HEK293 (cell line): ENCODE measurements around the gene MTA1.

Source experiments
- CTCF ChIA-PET: fragments of 350-600 bp; formaldehyde crosslinking; extraction: SDS; loops from one replicate; lab custom pipeline; 2021; ENCODE audit warnings: antibody characterized with exemption; lab: Yijun Ruan, JAX
- POLR2A ChIA-PET: fragments of 300-600 bp; formaldehyde crosslinking; extraction: SDS; loops from one replicate; lab custom pipeline; 2020; ENCODE audit warnings: antibody characterized with exemption, inconsistent platforms; lab: Yijun Ruan, JAX
- H3K27ac ChIP-seq: fragments of 200-500 bp; sonication (Bioruptor generic); 2 replicates; pipeline ENCODE4 v1.5.1; 2014; ENCODE audit warnings: low read depth, low read length, control low read depth, inconsistent platforms; ENCODE audit errors: extremely low read depth
- H3K36me3 ChIP-seq, 2 experiments: fragments of 200-500 bp in 1 of 2; sonication (Bioruptor generic) in 1 of 2; 1 replicate in 1 of 2; 2 replicates in 1 of 2; pipeline ENCODE4 v1.5.1; 2014 to 2017; ENCODE audit warnings: inconsistent platforms in 2 of 2, low read length in 2 of 2; ENCODE audit not compliant: control insufficient read depth in 2 of 2, insufficient read depth in 1 of 2
- H3K4me1 ChIP-seq: fragments of 200-500 bp; sonication (Bioruptor generic); 2 replicates; pipeline ENCODE4 v1.5.1; 2014; ENCODE audit warnings: mild to moderate bottlenecking, low read length, inconsistent platforms; ENCODE audit not compliant: control insufficient read depth, insufficient read depth
- H3K4me3 ChIP-seq: 2 replicates; pipeline ENCODE4 v1.5.1; 2011; ENCODE audit warnings: low read depth, mild to moderate bottlenecking, control low read depth, low read length, moderate library complexity
- H3K9me3 ChIP-seq: fragments of 200-500 bp; sonication (Bioruptor generic); 2 replicates; pipeline ENCODE4 v1.5.1; 2014; ENCODE audit warnings: low read depth, low read length, inconsistent platforms; ENCODE audit not compliant: control insufficient read depth, insufficient read depth
- EGR2 ChIP-seq: fragments of 450-650 bp; formaldehyde crosslinking; IDR thresholded peaks from 2 replicates; pipeline ENCODE4 v1.5.1; 2016; ENCODE audit warnings: low read depth, missing biosample characterization, missing genetic modification characterization
- KLF10 ChIP-seq: fragments of 450-650 bp; IDR thresholded peaks from 2 replicates; pipeline ENCODE4 v1.5.1; 2018; ENCODE audit warnings: missing biosample characterization, mild to moderate bottlenecking, missing genetic modification characterization
- KLF17 ChIP-seq: fragments of 450-650 bp; formaldehyde crosslinking; IDR thresholded peaks from 2 replicates; pipeline ENCODE4 v1.5.1; 2016; ENCODE audit warnings: missing biosample characterization, missing genetic modification characterization
- OVOL3 ChIP-seq: fragments of 450-650 bp; formaldehyde crosslinking; IDR thresholded peaks from 2 replicates; pipeline ENCODE4 v1.5.1; 2016; ENCODE audit warnings: missing biosample characterization, missing genetic modification characterization
- PATZ1 ChIP-seq: fragments of 450-650 bp; formaldehyde crosslinking; IDR thresholded peaks from 2 replicates; pipeline ENCODE4 v1.5.1; 2016; ENCODE audit warnings: missing biosample characterization, missing genetic modification characterization
- SP2 ChIP-seq: fragments of 450-650 bp; formaldehyde crosslinking; IDR thresholded peaks from 2 replicates; pipeline ENCODE4 v1.5.1; 2016; ENCODE audit warnings: missing biosample characterization, missing genetic modification characterization
- SP3 ChIP-seq: fragments of 450-650 bp; formaldehyde crosslinking; IDR thresholded peaks from 2 replicates; pipeline ENCODE4 v1.5.1; 2016; ENCODE audit warnings: missing biosample characterization, missing genetic modification characterization
- SP7 ChIP-seq: fragments of 450-650 bp; formaldehyde crosslinking; IDR thresholded peaks from 2 replicates; pipeline ENCODE4 v1.5.1; 2016; ENCODE audit warnings: missing biosample characterization, missing genetic modification characterization
- ZBTB26 ChIP-seq: fragments of 450-650 bp; formaldehyde crosslinking; optimal IDR thresholded peaks from 2 replicates; pipeline ENCODE3; 2016; ENCODE audit warnings: missing biosample characterization, mild to moderate bottlenecking, missing genetic modification characterization
- ZBTB44 ChIP-seq: fragments of 450-650 bp; IDR thresholded peaks from 2 replicates; pipeline ENCODE4 v1.5.1; 2018; ENCODE audit warnings: missing biosample characterization, mild to moderate bottlenecking, missing genetic modification characterization
- ZBTB7A ChIP-seq: fragments of 450-650 bp; formaldehyde crosslinking; IDR thresholded peaks from 2 replicates; pipeline ENCODE4 v1.5.1; 2016; ENCODE audit warnings: low read depth, missing biosample characterization, missing genetic modification characterization
- ZFP69B ChIP-seq: fragments of 450-650 bp; formaldehyde crosslinking; IDR thresholded peaks from 2 replicates; pipeline ENCODE4 v1.5.1; 2016; ENCODE audit warnings: missing biosample characterization, missing genetic modification characterization
- ZNF24 ChIP-seq: fragments of 450-650 bp; formaldehyde crosslinking; IDR thresholded peaks from 2 replicates; pipeline ENCODE4 v1.5.1; 2016; ENCODE audit warnings: missing biosample characterization, missing genetic modification characterization
- ZNF292 ChIP-seq: fragments of 450-650 bp; formaldehyde crosslinking; IDR thresholded peaks from 2 replicates; pipeline ENCODE4 v1.5.1; 2016; ENCODE audit warnings: low read depth, missing biosample characterization, missing genetic modification characterization, borderline replicate concordance
- ZNF324 ChIP-seq: fragments of 450-650 bp; formaldehyde crosslinking; IDR thresholded peaks from 2 replicates; pipeline ENCODE4 v1.5.1; 2016; ENCODE audit warnings: missing biosample characterization, missing genetic modification characterization
- ZNF335 ChIP-seq: fragments of 450-650 bp; formaldehyde crosslinking; conservative IDR thresholded peaks from 2 replicates; pipeline ENCODE4 v1.5.1; 2016; ENCODE audit warnings: missing biosample characterization, missing genetic modification characterization
- ZNF341 ChIP-seq: fragments of 450-650 bp; formaldehyde crosslinking; IDR thresholded peaks from 2 replicates; pipeline ENCODE4; 2016; ENCODE audit warnings: low read depth, missing biosample characterization, missing genetic modification characterization
- ZNF596 ChIP-seq: fragments of 450-650 bp; IDR thresholded peaks from 2 replicates; pipeline ENCODE4 v1.5.0; 2018; ENCODE audit warnings: missing biosample characterization, mild to moderate bottlenecking, missing genetic modification characterization, moderate library complexity
- ZNF639 ChIP-seq: fragments of 450-650 bp; formaldehyde crosslinking; IDR thresholded peaks from 2 replicates; pipeline ENCODE4 v1.5.1; 2016; ENCODE audit warnings: missing biosample characterization, missing genetic modification characterization
- ZNF76 ChIP-seq: fragments of 450-650 bp; formaldehyde crosslinking; IDR thresholded peaks from 2 replicates; pipeline ENCODE4; 2016; ENCODE audit warnings: low read depth, missing biosample characterization, missing genetic modification characterization, borderline replicate concordance
- ZXDB ChIP-seq: fragments of 450-650 bp; formaldehyde crosslinking; IDR thresholded peaks from 2 replicates; pipeline ENCODE4 v1.5.1; 2016; ENCODE audit warnings: missing biosample characterization, missing genetic modification characterization

MTA1 gene

GRCh38 chr14:105489542-105490266 lies 70.1 kb downstream of the MTA1 start (continued):
- peak; percentile 97 for TF ChIP-seq EGR2

- Histone ChIP-seq H3K9me3 (no peaks in the 10 kb centered on the region), H3K4me1 (peaks cover 5% of the 10 kb centered on the region), H3K4me3 (peak overlapping the region; percentile 52), H3K27ac (peak overlapping the region; percentile 95), H3K36me3 (peaks cover 0 to 18% of the 10 kb centered on the region in 2 experiments; a peak in 1 of 3 replicates)
- TF ChIP-seq KLF10 (no peak), ZNF76 (tag by site-specific recombination) (0 out of 2 replicates have a peak, but pooled peaks have one; percentile 19), ZBTB26 (tag by site-specific recombination) (peak; percentile 47), ZNF335 (peak; percentile 92), KLF17 (peak; percentile 75; the same call in 1 of the 2 replicates), OVOL3 (tag by site-specific recombination) (no peak), ZBTB7A (tag by site-specific recombination) (peak; percentile 48; the same call in 1 of the 2 replicates), ZNF341 (tag by site-specific recombination) (peak; percentile 97), ZXDB (tag by site-specific recombination) (peak; percentile 12; the same call in 1 of the 2 replicates), ZNF596 (tag by site-specific recombination) (peak; percentile 69; the same call in 1 of the 2 replicates)
- ChIA-PET CTCF (interaction anchor here (0.6 to 5.0 kb wide), 21 partner anchors 9 to 400 kb away, joined by 3 to 83 read pairs (median 5); partner anchors contain the start of gene BRF1), POLR2A (interaction anchor here (0.8 to 2.1 kb wide), 9 partner anchors 9 to 399 kb away, joined by 3 to 19 read pairs (median 3); partner anchors contain the start of gene PACS2)
Observed at GRCh38 chr14:105490267-105490571, 70.6 kb downstream of the MTA1 start.

- H3K4me3 ChIP-seq, result peak within 1 kb of the TSS; percentile 81
- POLR2A ChIA-PET, result interaction anchor here (1.2 to 2.1 kb wide), 6 partner anchors 10 to 176 kb away, joined by 3 to 19 read pairs (median 6); partner anchors contain the start of gene PACS2
- H3K4me1 ChIP-seq, result peaks cover 5% of the 10 kb centered on the region
- CTCF ChIA-PET, result interaction anchor here (0.6 to 5.0 kb wide), 16 partner anchors 9 to 401 kb away, joined by 3 to 83 read pairs (median 5); no protein-coding TSS in a partner anchor
- peaks cover 0 to 18% of the 10 kb centered on the region in 2 experiments; a peak in 1 of 3 replicates for H3K36me3 ChIP-seq
- H3K27ac ChIP-seq, result peak within 1 kb of the TSS; percentile 95
- H3K9me3 ChIP-seq, result no peaks in the 10 kb centered on the region
- TF ChIP-seq ZNF292 (tag by site-specific recombination) (no peak), ZBTB26 (tag by site-specific recombination) (peak; percentile 85), ZBTB44 (tag by site-specific recombination) (peak; percentile 49; the same call in 1 of the 2 replicates), SP3 (peak; percentile 90), SP2 (tag by site-specific recombination) (peak; percentile 97), PATZ1 (tag by site-specific recombination) (peak; percentile 9), ZFP69B (tag by site-specific recombination) (peak; percentile 72), ZNF324 (tag by site-specific recombination) (0 out of 2 replicates have a peak, but pooled peaks have one; percentile 72), SP7 (tag by site-specific recombination) (peak; percentile 77), ZNF24 (tag by site-specific recombination) (no peak), ZNF639 (peak; percentile 81)
Observed at GRCh38 chr14:105490572-105491365, 71.1 kb downstream of the MTA1 start, which contains the start of gene TEDC1. Gene TEDC1, plus strand, starts transcription at chr14:105491246. Its CDS starts 130 bp downstream, at chr14:105491376.
